GM21717 (cell line): ENCODE results near the gene CFAP74.

Source experiments
- ATAC-seq: cut with Tn5 transposase; IDR thresholded peaks from one replicate; pipeline ENCODE4 v1.9.1; 2021; ENCODE audit warnings: mild to moderate bottlenecking, moderate library complexity; ENCODE audit not compliant: unreplicated experiment

CFAP74 gene

DNA sequence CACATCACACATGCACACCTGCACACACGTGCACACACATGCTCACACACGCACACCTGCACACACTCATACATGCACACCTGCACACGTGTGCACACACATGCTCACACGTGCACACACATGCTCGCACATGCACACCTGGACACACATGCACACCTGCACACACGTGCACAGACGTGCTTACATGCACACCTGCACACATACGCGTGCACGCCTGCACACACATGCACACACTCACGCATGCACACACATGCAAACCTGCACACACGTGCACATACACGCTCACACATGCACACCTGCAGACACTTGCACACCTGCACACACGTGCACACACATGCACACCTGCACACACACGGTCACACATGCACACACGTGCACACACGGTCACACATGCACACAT, 32.6 kb downstream of the CFAP74 start:
- no peak for ATAC-seq

DNA sequence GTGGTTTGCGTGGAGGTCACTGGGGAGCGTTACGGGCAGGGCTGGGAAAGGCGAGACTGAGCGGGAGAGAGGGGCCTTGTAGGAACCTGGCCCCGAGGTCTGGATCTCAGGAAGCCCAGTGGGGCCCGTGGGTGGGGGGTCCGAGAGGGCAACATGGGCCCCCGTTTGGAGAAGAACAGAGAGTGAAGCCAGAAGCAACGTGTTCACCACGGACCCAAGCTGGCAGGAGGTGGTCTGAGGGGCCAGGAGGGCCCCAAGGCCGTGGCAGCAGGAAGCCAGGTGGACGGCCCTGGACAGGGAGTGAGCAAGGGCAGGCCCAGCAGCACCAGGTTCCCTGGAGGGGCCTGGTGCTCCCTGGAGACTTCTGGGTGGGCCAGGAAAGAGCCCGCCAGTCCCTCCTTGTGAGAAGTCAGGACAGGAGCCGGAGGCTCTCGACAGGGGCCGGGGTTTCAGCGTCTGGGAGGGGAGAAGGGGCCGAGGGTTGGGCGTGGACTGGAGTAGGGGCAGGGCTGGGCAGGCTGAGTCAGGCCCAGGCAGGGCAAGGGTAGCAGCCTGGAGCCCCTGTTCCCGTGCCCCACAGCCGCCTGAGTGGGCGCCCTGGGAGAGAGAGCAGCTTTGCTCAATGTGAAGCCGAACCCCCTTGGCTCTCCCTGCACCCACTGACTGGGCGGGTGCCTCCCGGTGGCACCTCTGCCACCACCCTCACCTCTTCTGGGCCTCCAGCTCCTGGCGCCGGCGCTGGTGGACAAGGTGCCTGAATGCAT, 33.5 kb downstream of the CFAP74 start:
- no peak for ATAC-seq

DNA sequence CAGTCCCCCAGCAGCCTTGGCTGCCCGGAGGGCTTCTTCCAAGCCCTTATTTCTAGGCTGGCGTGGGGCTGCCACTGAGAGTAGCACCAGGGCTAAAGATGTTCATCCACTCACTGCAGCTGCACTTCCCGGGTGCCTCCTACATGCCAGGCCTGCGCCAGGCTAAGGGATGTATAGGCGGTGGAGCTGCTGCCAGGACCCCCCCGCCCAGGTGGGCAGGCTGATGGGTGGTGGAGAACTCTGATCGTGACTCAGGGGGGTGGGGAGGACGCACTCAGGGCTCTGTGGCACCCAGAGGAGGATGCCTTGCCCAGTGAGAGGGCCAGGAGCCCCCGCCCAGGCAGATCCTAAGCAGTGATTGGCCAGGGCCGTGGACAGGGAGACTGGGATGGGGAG, 34.1 kb downstream of the CFAP74 start:
- no peak for ATAC-seq

DNA sequence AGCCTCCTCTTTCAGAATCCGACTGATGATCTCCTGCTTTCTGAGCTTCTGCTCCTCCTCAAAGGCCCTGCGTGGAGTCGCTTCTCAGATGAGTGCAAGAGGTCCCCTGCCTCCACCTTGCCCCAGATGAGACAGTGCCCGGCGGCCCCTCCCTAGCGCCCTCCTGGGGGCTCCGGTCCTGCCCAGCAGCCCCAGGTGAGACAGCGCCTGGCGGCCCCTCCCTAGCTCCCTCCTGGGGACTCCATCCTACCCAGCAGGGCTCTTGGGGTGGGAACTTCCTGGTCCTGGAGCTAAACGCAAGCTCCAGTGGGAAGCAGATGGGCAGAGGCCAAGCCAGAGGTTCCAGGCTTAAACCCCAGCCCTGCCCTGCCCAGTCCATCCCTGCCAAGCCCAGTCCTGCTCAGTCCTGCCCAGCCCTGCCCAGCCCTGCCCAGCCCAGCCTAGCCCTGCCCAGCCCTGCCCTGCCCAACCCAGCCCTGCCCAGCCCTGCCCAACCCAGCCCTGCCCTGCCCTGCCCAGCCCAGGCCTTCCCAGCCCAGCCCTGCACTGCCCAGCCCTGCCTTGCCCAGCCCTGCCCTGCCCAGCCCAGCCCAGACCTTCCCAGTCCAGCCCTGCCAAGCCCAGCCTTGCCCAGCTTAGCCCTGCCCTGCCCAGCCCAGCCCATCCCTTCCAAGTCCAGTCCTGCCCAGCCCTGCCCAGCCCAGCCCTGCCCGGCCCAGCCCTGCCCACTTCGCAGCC, 34.6 kb downstream of the CFAP74 start:
- ATAC-seq = no peak

DNA sequence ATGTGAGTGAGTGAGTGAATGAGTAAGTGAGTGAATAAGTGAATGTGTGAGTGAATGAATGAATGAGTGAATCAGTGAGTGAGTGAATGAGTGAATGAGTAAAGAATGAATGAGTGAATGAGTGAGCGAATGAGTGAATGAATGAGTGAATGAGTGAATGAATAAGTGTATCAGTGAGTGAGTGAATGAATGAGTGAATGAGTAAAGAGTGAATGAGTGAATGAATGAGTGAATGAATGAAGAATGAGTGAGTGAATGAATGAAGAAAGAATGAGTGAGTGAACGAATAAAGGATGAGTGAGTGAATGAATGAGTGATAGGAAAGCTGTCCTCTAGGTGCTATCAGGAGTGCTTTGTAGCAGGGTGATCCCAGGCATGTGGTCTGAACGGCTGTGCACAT, 35.7 kb downstream of the CFAP74 start:
- ATAC-seq = no peak

DNA sequence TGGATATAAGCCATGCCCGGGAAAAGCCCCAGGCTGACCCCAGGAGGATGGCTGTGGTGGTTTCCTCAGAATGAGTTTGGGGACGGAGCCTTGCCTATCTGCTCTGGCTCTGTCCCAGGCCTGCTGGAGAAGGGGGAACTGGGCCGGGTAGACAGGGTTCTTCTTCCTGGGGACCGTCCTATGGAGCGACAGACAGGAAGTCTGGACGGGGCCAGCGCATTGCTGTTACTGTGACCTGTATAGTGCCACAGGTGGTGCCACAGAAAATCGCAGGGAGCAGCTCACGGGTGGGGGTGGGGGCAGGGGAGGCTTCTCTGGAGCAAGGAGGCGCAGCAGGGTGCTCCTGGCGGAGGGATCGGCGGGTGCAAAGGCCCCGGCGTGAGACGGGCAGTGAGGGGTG, 36.4 kb downstream of the CFAP74 start:
- ATAC-seq = no peak

DNA sequence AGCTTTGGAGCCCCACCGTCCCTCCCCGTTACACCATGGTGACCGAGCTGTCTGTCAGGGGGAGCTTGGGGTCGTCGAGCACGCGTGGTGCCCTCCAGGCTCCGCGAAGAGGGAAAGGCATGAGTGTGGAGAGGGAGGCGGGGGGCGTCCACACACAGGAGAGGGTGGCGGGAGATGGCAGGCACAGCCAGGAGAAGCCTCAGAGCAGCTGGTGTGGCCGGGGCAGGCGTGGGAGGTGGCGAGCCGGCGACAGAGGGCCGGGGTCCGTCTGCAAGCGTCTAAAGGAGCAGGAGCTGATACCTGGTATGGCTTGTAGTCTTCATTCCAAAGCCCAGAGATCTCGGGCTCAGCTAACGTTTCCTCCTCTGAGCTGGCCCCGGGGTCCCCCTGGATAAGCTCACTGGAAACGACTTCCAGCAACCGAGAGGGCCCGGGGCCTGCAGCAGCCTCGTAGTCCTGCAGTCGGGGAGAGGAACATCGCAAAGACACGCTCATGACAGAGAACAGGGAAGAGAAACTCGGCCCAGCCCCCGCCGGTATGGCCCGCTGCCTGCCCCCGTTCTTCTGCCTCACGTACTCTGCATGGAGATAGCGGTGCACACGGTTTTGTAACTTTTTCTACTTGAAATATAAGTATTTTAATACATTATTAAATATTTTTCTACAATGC, 37.4 kb downstream of the CFAP74 start:
- ATAC-seq = no peak

DNA sequence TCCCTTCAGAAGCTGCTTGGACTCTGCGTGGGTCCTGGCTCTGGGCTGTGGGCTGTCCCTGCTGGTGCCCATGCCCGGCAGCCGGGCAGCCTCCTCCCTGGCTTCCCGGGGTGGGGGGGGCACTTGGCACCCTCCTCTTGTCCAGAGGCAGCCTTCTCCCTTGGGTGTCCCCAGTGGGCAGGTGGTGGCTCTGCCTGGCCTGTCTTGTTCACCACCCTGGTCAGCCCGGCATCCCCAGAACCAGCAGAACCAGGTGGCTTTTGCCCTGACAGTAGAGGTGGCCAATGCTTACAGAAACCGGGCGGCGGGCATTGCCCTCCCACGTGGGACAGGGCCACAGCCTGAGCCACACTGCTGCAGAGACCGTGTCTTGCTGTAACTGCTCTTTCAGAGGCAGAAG, 38.0 kb downstream of the CFAP74 start:
- ATAC-seq = no peak

DNA sequence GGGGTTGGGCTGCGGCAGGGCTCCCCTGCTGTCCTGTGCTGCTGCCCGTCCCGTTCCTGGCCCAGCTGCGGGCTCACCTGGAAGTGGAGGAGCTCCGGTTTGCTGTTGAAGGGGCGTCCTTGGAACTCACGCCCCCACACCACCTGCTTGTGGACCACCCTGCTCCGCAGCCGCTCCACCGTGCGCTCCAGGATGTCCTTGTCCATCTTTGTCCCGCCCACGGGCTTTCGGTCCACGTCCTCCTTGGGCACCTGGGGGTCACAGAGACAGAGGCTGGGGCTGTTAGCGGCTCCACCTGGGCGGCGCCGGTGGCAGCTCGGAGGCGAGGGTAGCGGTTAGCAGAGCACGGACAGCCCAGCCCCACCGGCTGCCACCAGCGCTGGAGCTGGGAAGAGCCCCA, 38.8 kb downstream of the CFAP74 start:
- no peak for ATAC-seq

DNA sequence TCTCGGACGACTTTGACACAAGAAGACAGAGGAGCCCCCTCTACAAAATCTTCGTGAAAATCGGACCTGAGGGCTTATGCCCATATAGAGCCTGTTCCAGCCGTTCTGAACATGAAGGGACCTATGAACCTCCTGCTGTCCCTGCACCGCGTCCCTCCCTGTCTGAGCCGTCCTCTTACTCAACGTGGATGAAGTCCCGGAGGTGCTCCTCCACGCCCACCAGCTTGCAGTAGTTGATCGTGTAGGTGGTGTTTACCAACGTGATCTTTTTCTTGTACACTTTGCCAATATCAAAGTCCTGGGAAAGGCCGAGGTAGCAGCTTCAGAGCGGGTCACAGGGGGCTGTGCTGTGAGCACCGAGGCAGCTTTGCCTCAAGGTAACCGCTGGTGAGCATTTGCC, 40.0 kb downstream of the CFAP74 start:
- no peak for ATAC-seq

DNA sequence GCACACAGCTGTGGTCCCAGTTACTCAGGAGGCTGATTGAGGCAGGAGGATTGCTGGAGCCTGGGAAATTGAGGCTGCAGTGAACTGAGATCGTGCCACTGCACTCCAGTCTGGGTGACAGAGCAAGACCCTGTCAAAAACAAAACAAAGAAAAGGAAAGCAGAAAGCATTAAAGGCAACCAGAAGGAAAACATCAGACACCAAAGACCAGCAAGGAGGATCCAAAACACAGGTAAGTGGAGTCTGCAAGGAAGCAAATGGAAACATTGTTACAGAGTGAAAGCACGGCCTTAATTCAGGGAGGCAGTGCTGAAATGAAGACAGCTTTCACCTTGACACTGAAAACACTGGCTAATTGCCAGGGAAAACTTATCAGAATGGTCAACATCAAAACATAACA, 40.8 kb downstream of the CFAP74 start:
- ATAC-seq = no peak

DNA sequence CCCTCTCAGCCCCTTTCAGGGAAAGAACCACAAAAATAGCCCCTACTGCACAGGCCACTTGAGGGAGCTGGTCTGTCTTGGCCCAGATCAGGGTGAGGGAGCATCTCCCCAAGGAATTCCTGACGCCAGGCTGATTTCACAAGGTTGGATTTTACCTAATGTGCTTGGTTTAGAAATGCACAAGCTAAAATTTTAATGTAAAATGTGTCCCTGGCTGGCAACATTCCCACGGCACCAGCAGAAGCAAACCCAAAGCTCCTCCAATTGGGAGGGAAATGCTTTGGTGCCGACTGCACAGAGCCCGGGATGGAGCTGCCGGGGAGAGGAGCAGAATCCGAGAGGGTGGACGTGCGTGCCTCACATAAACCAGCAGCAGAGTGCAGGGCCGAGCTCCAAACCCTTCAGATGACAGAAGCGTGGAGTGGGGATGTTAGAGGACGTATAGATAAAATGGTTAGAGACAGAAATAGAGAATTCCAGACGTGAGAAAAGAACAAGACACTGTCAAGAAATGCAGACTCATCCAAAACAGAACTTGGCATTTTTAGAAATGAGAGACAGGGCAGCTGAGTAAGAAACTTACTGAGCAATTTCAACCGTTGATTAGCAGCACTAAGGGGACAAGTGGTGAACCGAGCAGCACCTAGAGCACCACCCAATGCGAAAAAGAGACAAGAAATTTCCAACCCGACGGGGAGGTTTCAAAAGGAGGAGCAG, 42.9 kb downstream of the CFAP74 start:
- ATAC-seq = no peak

DNA sequence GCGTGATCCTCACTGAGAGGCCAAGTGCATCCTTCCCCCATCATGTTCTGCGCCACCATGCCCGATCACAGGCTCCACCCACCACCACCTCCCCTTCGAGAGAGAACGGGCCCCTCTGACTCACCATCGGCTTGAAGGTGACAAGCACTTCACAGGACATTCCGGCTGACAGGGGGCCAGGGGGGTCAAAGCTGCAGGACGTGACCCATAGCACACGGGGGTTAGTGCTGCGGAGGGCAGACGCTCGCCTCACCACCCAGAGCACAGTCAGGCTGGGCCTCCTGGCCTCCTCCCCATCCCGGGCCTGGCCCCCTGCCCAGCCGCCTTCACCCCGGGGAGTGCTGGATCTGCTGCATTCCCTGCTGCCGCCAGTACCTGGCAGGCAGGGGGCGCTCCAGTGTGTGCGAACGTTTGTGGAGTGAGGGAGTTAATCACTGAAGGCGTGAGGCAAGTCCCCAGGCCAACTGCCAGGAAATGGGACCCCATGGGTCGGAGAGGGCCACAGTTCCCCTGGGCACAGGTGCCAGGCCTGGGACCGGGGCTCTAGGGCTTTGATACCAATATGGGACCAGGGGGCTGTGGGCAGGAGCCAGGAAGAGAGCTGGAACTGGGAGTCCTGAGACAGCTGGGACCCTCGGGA, 43.6 kb downstream of the CFAP74 start:
- no peak for ATAC-seq

DNA sequence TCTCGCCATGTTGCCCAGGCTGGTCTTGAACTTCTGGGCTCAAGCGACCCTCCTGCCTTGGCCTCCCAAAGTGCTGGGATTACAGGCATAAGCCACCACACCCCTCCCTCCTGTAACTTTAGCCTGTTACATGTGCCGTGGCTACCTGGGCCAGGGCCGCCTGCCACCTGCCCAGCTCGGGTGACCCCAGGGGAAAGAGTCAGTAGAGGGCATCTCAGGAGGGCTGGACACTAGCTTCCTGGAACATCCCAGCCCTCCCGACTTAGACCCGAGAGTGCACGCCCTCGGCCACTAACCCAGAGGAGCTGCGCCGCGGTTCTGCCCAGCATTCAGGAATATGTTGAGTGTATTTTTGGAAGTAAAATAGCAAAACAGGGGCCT, 44.1 kb downstream of the CFAP74 start:
- ATAC-seq = no peak

DNA sequence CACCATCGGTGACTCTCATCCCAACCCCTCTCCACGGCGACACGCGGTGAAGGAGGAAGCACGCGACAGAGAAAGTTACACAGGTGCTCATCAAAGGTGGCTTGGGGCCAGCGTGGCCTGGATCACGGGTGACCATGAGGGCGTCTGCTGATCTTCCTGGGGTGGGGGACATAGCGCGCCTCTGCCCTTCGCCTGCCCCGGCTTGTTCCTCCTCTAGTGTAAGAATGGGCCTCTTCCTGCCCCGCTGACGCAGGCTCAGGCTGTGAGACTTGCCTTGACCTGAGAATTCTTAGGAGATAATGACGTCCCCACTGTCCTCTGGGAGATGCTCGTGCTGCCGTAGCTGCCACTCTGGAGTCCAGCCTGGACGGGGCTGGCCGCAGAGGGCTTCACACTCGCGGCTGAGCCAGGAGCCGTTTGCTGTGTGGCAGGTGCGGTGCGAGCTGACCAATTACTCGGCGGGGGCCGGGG, 45.5 kb downstream of the CFAP74 start:
- ATAC-seq = no peak

DNA sequence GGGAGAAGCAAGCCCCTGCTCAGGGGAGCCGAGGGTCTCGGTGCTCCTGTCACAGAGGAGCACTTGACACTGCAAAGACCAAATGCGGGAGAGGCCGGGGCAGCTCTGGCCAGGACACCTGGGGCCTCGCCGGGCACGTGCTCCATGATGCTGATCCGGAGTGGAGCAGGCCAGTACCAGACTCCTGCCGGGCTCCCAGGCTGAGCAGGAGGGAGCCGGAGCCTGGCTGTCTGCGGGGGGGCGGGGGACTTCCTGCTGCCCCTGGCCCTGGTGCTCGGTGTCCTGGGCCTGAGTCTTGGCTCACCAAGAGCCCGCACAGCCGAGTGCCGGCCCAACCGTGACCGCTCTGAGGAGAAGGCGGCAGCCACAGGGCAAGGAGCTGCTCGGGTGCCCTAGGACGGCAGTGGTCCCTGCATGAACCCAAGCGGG, 46.0 kb downstream of the CFAP74 start:
- ATAC-seq = no peak

DNA sequence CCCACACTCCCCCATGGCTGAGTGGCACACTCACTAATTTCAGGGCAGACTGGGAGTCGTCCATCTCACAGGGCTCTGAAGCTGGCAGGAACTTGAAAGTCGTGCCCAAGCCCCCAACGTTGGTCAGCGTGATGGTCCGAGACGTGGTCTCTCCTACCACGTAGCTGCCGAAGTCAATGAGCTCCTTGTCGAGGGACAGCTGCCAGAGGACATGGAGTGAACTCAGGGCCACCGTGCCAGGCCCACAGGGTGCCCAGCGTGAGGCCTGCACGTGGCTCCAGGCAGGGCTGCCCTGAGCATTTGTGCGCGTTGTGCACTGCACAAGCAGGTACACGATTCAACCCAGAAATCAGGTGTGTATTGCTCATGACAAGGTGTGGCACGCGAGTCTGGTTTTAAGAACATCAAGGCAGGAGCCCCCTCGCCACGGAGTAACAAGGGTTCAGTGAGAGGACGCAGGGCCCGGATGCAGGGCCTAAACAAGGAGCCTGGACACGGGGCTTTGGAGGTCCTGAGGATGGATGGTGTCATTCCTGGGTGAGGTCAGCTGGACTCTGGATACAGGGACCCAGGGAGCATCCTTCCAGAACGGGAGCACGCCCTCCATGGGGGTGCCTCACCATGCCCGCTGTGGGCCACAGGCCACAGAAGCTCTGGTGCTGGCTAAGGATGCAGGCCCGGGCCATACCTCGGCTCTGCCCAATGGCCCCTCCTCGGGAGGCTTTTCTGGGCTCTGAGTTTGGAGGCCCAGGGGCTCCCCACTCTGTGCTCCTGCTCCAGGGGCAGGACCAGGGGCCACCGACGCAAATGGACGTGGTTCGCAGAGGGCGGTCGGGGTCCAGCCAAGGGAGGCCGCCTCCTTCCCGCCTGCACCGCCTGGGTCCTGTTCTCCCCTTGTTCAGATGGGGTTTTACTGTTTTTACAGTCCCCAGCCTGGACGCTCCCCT, 46.7 kb downstream of the CFAP74 start:
- ATAC-seq = no peak

DNA sequence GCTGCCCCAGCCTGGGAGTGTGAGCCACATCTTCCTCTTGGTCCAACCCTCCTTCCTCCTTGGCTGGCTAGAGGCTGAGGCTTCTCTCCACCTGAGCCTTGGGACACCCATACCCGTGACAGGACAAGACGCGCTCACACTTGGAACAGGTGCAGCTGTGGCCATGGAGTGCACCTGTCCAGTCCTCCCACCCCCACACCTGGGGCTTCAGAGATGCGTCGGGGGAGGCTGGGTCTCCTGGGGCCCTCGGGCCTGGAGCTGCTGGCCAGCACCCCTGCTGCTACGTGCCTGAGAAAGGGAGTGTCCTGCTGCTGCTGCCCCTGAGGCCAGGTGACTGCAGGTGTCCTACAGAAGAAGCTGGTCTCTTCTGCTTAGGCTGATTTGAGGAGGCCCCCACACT, 47.5 kb downstream of the CFAP74 start:
- no peak for ATAC-seq

DNA sequence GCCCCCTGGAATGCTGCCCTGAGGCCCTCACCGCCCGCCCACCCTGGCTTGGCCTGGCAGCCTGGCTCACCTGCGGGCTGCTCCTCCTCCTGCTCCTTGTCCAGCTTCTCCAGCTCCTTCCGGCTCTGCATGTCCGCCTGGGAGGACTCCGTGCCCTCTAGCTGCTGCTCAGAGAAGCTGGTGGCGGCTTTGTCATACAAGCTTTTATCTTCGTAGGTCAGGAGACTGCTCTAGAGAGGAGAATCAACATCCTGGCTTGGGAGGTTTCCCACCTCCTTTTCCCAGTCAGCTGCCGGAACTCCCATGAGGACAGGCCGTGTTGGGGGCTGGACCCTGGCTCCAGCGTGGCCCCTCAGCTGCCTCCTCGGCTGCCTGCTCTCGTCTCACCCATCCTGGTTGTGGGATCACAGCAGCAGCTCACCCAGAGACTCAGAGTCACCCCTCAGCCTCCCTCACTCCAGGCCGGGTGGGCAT, 47.9 kb downstream of the CFAP74 start:
- ATAC-seq = no peak
